Sciatic nerve (tissue), 2 donors: Measurements from ENCODE around the gene RNF112. TPM values are rescaled to one million over a fixed set of nuclear protein-coding genes. Genes with fewer than 3 reads are reported as not detected.
A peak's percentile ranks its signal among the peaks of the same experiment; 100 is the strongest.

ENCODE experiments used
- ATAC-seq: fragments of 200-7000 bp; cut with Tn5 transposase; one replicate; pipeline ENCODE4 v1.9.1; 2020; ENCODE audit warnings: mild to moderate bottlenecking, moderate library complexity
- DNase-seq: peaks from one replicate; pipeline ENCODE4 v3.0.0-alpha.2; 2020; ENCODE audit warnings: low spot score
- intact Hi-C: fragments of 100-400 bp; cut with DNase I; formaldehyde crosslinking; loops from one replicate; pipeline ENCODE4 v1.14.2; 2022
- total RNA-seq: library from RNA; stranded (reverse); fragmentation: NEBNext Ultra II Directional; extraction: Animal tissue kit (Norgen Biotek cat#: 25700); gene quantifications from one replicate; pipeline ENCODE4 v1.2.1, GENCODE V29; 2021
- donor health status: DM: no; HTN: no; CAD: no.
- donor health status: DM: no; HTN: no; CAD: no.

RNF112 gene
- total RNA-seq, 1 donor from 2014 or later: 3.9 TPM

- intact Hi-C loops: no loop called here
- DNase-seq: no peak
- ATAC-seq: no peak
These were observed 3.3 kb upstream of the RNF112 start for GRCh38 chr17:19407601-19408345.

- no peak for DNase-seq
- intact Hi-C loops: no loop called here
- ATAC-seq: no peak
These were observed 2.7 kb upstream of the RNF112 start for GRCh38 chr17:19408346-19408710.

- no peak for ATAC-seq
- intact Hi-C loops: no loop called here
- no peak for DNase-seq
These were observed 2.0 kb upstream of the RNF112 start for GRCh38 chr17:19409066-19409465.

- no peak for DNase-seq
- no peak for ATAC-seq
- intact Hi-C loops: no loop called here
These were observed 1.5 kb upstream of the RNF112 start for GRCh38 chr17:19409509-19409908.

- DNase-seq (no peak), ATAC-seq (no peak)
- intact Hi-C loops: no loop called here
These were observed 941 bp upstream of the RNF112 start for GRCh38 chr17:19410091-19410490.

GRCh38 chr17:19411631-19412030 is 599 bp downstream of the RNF112 start:
- intact Hi-C loops: no loop called here
- ATAC-seq (no peak), DNase-seq (no peak)

- DNase-seq (no peak), ATAC-seq (no peak)
- intact Hi-C loops: no loop called here
These were observed 1.5 kb downstream of the RNF112 start for GRCh38 chr17:19412510-19412909.

- intact Hi-C loops: no loop called here
- DNase-seq (no peak), ATAC-seq (no peak)
These were observed 2.0 kb downstream of the RNF112 start for GRCh38 chr17:19412984-19413383.

- intact Hi-C loops: no loop called here
- DNase-seq (no peak), ATAC-seq (no peak)
These were observed 2.7 kb downstream of the RNF112 start for GRCh38 chr17:19413761-19414160.

- ATAC-seq (no peak), DNase-seq (no peak)
- intact Hi-C loops: no loop called here
These were observed 3.6 kb downstream of the RNF112 start for GRCh38 chr17:19414396-19415280.

- ATAC-seq: no peak
- DNase-seq: no peak
- intact Hi-C loops: no loop called here
These were observed 4.3 kb downstream of the RNF112 start for GRCh38 chr17:19415311-19415710.

- intact Hi-C loops: no loop called here
These were observed 5.1 kb downstream of the RNF112 start for GRCh38 chr17:19415806-19416775.

GRCh38 chr17:19417611-19418010 is 6.6 kb downstream of the RNF112 start:
- DNase-seq (no peak), ATAC-seq (no peak)
- intact Hi-C loops: no loop called here

More at GRCh38 chr17:19415806-19416775, 5.1 kb downstream of the RNF112 start:
- DNase-seq (no peak), ATAC-seq (no peak)

- intact Hi-C loops: no loop called here
- no peak for DNase-seq
- peak; percentile 72 for ATAC-seq
These were observed 7.4 kb downstream of the RNF112 start for GRCh38 chr17:19418251-19418992.

- ATAC-seq (no peak), DNase-seq (no peak)
- intact Hi-C loops: no loop called here
These were observed 10.2 kb downstream of the RNF112 start for GRCh38 chr17:19421219-19421618.

- intact Hi-C loops: no loop called here
- DNase-seq (no peak), ATAC-seq (no peak)
These were observed 10.9 kb downstream of the RNF112 start for GRCh38 chr17:19421926-19422325.

- ATAC-seq (peak; percentile 69), DNase-seq (no peak)
- intact Hi-C loops: no loop called here
These were observed 14.2 kb downstream of the RNF112 start for GRCh38 chr17:19424934-19425868.

GRCh38 chr17:19426631-19427030 is 15.6 kb downstream of the RNF112 start:
- ATAC-seq: no peak
- intact Hi-C loops: no loop called here
- no peak for DNase-seq
